ENCODE data around the gene SERINC3.
"Not testable (repeated sequence)": the region's sequence is repeated elsewhere in the genome, so short reads cannot be mapped to it uniquely, and the experiment has no call there.

Gene SERINC3

GRCh38 chr20:44491635-44492395 lies 30.1 kb downstream of the SERINC3 start:
- DNase-seq (ENCODE audit: low read depth in 2 of 2), result no peak

GRCh38 chr20:44489931-44490330 lies 31.9 kb downstream of the SERINC3 start:
- DNase-seq (ENCODE audit: low read depth in 2 of 2), result no peak

DNA sequence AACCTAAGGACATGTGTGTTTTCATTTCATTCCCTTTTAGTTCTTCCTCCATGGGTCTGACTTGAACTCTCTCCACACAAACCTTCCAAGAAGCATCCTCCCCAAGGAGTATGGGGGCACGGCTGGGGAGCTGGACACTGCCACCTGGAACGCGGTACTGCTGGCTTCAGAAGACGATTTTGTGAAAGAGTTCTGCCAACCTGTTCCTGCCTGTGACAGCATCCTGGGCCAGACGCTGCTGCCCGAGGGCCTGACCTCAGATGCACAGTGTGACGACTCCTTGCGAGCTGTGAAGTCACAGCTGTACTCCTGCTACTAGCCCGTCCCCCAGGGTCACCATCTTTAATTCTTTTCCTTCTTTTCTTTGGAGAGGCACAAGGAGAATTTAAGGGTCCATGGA lies 32.6 kb downstream of the SERINC3 start:
- DNase-seq (ENCODE audit: low read depth in 2 of 2), result no peak

DNA sequence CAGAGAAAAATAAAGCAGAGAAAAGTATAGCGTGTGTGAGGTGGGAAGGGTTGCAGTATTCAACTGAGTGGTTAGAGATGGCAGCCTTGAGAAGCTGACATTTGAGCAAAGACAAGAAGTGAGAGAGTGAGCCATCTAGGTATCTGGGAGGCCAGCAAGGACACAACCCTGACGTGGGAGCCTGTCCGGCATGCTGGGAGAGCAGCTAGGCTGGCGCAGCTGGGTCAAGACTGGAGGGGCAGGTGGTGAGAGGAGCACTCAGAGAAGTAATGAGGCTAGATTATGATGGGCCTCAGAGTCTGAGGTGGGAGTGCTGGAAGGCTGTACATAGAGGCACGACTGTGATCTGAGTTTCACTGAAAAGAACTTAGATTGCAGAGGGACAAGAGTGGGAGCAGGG lies 33.3 kb downstream of the SERINC3 start:
- no peak for DNase-seq (ENCODE audit: low read depth in 2 of 2)

DNA sequence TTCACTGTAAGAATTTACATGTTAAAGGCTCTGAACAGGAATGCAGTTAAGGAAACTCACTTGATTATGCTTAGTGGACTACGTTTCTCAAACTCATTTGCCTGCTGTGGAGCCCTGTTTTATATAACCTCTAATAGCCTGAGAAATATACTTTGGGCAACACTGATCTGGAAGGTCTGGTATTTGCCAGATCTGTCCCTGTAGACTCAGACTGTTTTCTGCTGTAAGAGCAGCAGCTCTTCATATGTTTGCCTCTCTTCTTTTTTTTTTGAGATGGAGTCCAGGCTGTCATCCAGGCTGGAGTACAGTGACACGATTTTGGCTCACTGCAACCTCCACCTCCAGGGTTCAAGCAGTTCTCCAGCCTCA lies 36.1 kb downstream of the SERINC3 start:
- no peak for DNase-seq (ENCODE audit: low read depth in 2 of 2)

DNA sequence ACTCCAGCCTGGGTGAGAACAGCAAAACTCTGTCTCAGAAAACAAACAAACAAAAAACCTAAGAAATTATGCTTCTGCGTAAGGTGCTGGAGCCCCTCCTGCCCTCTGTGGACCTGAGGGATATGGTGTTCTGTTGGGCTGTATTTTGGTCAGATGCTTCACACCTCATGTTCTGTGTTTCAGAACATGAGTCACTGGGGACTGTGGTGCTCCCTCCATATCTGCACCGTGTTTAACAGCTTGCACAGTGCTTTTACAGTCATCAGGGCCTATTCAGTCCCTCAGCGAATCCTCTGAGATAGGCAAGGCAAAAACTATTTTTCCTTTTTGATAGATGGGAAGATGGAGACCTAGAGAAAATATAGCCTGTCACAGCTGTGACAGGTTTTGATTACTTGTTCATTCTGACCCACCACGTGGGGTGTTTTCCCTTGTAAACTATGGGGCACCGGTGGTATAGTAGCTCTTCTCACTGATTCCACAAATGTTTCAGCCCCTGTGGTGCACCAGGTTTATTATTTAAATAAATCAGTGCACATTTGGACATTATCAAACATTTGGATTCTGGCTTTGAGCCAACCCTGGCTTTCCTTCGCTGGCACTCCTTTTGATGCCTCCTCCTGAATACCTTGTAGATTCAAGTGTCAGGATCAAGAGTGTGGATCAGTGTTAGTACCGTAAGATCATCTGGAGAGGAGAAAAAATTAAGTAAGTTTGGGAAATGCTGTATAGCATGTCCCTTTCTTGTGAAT lies 36.6 kb downstream of the SERINC3 start:
- no peak for DNase-seq (ENCODE audit: low read depth in 2 of 2)

DNA sequence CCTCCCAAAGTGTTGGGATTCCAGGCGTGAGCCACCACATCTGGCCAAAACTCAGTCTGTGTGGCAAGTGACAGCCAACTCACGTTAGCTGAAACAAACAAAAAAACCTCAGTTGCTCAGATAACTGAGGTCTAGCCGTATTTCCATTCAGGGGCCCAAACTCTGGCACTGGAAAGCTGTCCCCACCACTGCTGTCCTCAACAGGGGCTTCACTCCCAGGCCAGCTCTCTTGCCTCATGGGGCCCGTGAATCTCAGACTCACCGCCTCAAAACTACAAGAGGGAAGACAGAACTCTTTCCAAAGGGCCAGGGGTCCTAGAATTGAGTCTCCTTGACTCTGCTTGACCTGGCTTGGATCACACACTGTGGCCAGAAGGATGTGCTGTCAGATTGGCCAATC lies 38.8 kb downstream of the SERINC3 start:
- no peak for DNase-seq (ENCODE audit: low read depth in 2 of 2)

DNA sequence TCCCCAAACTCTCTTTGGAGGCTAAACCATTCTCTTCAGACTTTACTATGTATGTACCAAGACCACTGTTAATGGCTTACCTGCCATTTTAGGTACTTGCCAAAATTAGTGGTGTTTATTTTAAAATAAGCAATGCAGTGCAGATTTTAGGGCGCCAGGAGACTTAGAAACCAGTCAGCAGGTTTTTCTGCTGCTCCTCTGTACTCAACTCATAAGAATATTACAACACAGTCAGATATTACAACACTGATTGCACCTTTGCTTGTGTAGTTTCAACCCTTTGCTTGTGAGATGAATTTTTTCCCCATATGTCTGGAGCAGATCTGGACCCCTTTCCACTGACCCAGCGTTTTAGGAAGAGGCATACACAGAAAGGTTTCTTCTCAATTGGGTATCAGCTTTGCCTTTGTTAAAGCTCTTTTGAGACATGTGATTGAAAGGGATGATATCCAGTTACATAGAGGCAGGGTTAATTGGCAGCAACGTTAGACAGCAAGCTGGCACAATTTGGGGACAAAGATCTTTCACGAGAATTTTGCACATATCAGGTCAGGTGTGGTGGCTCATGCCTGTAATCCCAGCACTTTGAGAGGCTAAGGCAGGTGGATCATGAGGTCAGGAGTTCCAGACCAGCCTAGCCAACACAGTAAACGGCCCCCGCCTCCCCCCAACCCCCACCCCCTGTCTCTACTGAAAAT lies 40.0 kb downstream of the SERINC3 start:
- DNase-seq (ENCODE audit: low read depth in 2 of 2), result no peak

DNA sequence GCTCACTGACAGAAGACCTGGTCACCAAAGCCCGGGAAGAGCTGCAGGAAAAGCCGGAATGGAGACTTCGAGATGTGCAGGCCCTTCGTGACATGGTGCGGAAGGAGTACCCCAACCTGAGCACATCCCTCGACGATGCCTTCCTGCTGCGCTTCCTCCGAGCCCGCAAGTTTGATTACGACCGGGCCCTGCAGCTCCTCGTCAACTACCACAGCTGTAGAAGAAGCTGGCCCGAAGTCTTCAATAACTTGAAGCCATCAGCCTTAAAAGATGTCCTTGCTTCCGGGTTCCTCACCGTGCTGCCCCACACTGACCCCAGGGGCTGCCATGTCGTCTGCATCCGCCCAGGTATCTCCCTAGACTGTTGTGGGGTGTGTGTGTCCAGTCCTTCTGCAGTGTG lies 41.8 kb downstream of the SERINC3 start:
- no peak for DNase-seq (ENCODE audit: low read depth in 2 of 2)

- no peak for DNase-seq (ENCODE audit: low read depth in 2 of 2)
These were observed 42.2 kb downstream of the SERINC3 start for GRCh38 chr20:44479643-44480042.

DNA sequence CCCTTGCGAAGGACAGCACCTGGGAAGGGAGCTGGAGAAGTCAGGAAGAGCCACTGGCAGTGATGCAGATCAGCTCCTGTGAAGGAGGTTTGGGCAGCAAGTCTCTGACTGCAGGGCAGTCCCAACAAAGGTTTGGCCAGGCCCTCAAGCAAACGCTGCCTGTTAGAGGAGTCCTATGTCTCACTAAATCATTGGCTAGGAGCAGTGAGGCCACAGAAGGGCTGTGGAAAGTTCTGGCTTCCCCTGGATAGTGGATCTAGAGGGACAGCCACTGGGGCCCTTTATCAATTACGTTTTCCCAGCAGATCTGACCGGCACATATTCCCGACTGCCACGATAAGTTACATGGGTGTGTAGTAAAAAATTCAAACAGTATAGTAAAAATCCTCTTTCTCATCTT lies 43.7 kb downstream of the SERINC3 start:
- DNase-seq (ENCODE audit: low read depth in 2 of 2), result no peak

DNA sequence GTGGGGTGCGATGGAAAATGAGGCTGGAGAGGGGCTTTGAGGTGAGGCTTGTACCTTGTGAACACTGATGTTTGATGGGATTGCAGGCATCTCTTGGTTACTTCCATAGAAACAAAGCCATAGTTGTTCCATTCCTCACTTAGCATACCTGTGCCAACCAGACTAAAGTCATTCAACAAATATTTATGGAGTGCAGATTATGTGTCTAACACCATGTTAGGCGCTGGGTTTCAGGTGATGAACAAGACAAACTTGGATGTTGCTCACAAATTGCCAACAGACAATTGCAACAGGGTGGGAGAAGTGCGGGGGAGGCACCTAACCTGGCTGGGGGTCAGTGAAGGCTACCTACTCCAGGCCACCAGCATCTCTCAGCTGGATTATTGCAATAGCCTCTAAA lies 44.7 kb downstream of the SERINC3 start:
- no peak for DNase-seq (ENCODE audit: low read depth in 2 of 2)

DNA sequence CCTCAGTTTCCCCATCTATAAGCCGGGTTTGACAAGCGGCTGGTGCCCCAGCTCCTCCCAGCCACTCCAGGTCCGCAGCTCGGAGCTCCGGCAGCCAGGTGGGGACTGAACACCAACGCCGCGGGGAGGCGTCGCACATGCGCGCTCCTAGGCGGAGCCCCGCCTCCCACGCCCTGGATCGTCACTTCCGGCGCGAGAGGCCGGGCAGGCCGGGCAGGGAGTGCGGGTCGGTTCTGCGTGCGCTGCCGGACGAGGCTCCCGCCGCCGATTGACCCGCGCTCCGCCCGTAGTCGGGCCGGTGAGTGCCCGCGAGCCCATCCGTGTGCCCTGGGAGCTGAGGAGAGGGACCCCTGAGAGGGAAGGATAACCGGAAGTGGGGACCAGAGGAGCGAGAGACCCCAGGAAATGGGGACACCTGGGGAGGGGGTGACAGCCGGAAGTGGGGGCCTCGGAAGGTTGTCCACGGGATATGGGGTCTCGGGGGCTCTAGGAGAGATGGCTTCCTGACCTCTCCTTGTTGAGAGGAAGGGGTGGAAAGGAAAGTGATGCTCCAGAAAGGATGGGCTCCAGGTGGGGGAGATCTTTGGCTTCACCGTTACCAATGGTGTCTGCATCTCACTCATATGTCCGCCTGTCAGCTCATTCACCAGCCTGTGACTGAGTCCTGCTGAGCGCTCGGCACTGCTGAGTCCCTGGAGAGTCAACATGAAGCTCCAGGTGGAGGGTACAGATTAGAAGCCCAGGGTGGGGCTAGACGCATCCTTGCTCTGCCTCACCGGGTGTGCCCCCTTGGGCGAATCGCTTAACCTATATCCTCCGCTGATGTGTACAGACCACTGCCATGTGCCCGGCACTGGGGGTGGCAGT lies 45.9 kb downstream of the SERINC3 start, which contains the start of gene TTPAL:
TSS of gene TTPAL (plus strand) at position 181 of the 867 bp plus-strand sequence. CDS start 4,126 bp downstream, outside the sequence.
- peak; percentile 75 to 77 for DNase-seq (ENCODE audit: low read depth in 2 of 2)

GRCh38 chr20:44475372-44475693 lies 46.5 kb downstream of the SERINC3 start:
- no peak for DNase-seq (ENCODE audit: low read depth in 2 of 2)

- not testable (repeated sequence) for DNase-seq (ENCODE audit: low read depth in 2 of 2)
These were observed 49.6 kb downstream of the SERINC3 start for GRCh38 chr20:44472283-44472682.

DNA sequence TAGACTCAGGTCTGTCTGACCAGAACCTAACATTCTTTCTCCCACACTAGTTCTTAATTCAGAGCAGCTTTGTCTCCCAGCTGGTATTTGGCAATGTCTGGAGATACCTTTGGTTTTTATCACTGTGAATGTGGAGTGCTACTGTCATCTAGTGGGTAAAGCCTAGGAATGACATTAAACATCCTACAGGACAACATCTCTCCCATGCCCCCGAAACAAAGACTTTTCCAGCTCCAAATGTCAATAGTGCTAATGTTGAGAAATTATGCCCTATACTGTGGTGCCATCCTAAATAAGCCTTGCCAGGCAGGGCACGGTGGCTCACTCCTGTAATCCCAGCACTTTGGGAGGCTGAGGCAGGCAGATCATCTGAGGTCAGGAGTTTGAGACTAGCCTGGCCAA lies 50.4 kb downstream of the SERINC3 start:
- no peak for DNase-seq (ENCODE audit: low read depth in 2 of 2)

- no peak for DNase-seq (ENCODE audit: low read depth in 2 of 2)
These were observed 51.5 kb downstream of the SERINC3 start for GRCh38 chr20:44470327-44470726.

GRCh38 chr20:44468044-44468782 lies 53.7 kb downstream of the SERINC3 start:
- DNase-seq (ENCODE audit: low read depth in 2 of 2), result no peak

DNA sequence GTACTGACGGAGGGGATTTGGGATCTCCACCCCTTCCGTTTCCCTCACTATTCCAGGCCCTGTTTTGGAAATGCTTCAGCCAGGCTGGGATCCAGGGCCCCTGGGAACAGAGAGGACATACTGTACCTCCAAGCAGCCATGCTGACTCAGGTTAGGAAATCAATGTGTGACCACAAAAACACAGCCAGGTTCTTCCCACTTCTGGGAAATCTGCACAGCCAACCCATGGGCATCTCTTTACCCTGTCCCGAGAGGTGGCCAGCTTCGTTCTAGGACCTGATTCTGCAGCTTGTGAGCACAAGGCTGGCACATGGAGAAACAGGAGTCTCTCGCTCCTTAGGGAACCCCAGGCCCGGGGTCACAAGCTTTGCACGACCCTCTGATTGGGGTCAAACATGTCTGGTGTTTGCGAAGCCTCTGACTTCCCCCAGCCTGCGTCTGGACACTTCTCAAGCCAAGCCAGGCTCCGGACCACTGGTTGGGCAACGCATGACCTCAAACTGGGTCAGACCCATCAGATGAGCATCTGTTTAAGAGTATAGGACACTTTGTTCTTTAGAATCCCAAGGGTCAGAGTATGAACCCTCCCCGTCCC lies 54.5 kb downstream of the SERINC3 start:
- DNase-seq (ENCODE audit: low read depth in 2 of 2), result no peak

DNA sequence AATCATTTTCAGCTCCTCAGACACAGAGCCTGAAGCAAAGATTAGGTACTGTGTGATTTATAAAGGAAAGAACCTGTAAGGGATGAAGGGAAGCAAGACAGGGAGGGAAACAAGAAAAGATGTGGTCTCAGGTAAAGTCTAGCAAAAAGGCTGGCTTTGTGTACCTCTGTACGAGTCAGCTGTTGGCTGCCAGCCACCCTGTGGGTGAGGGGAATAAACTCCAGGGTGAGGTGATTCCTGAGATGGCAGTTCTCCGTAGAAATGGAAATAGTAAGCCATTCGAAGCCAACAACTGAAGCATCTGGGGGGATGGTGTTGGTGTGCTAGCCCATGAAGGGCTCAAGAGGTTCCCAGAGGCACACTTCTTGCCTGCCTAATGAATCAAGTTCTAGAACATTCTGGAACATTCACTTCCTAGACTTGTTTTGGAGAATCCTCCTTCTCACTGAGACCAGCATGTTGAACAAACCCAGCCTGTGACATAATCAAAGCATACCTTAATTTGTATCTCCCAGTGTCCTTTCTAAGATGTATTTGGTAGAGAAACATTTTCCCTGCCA lies 56.8 kb downstream of the SERINC3 start:
- DNase-seq (ENCODE audit: low read depth in 2 of 2), result no peak

Data from stimulated activated CD8-positive, alpha-beta memory T cell treated with anti-CD3 and anti-CD28 coated beads, Interleukin-7, amount 100 ng/mL, for 1 hour (primary cell).